ENCODE results near the gene PAQR6.

The PAQR6 gene

GRCh38 chr1:156246781-156247459 is 936 bp downstream of the PAQR6 start:
- Mint-ChIP-seq H3K27ac (no peak overlapping the region), H3K9me3 (no peaks in the 10 kb centered on the region), H3K4me1 (peaks cover 55% of the 10 kb centered on the region), H3K4me3 (no peak overlapping the region), H3K27me3 (no peaks in the 10 kb centered on the region)
- DNase-seq (no peak), ATAC-seq (no peak)

GRCh38 chr1:156246241-156246780 is 1.5 kb downstream of the PAQR6 start:
- Mint-ChIP-seq H3K4me3 (peak overlapping the region; percentile 42 to 80), H3K27ac (peak overlapping the region; percentile 52 to 76), H3K27me3 (no peaks in the 10 kb centered on the region), H3K4me1 (peaks cover 55% of the 10 kb centered on the region), H3K9me3 (no peaks in the 10 kb centered on the region)
- ATAC-seq (no peak), DNase-seq (no peak)

- peak overlapping the region; percentile 77 to 91 for H3K27ac Mint-ChIP-seq
- no peaks in the 10 kb centered on the region for H3K27me3 Mint-ChIP-seq
- peak overlapping the region; percentile 80 to 91 for H3K4me3 Mint-ChIP-seq
- H3K9me3 Mint-ChIP-seq = no peaks in the 10 kb centered on the region
- peaks cover 49% of the 10 kb centered on the region for H3K4me1 Mint-ChIP-seq
- ATAC-seq = peak; percentile 66
- peak; percentile 38 to 47 for DNase-seq
Observed at GRCh38 chr1:156245451-156246232, 2.2 kb downstream of the PAQR6 start.

GRCh38 chr1:156244712-156245111 is 3.1 kb downstream of the PAQR6 start:
- ATAC-seq = no peak
- Mint-ChIP-seq H3K9me3 (no peaks in the 10 kb centered on the region), H3K4me1 (peaks cover 45% of the 10 kb centered on the region), H3K27ac (peak overlapping the region in 1 of 2 donors; percentile 87), H3K27me3 (no peaks in the 10 kb centered on the region), H3K4me3 (peak overlapping the region; percentile 80 to 91)
- no peak for DNase-seq

GRCh38 chr1:156244126-156244525 is 3.7 kb downstream of the PAQR6 start:
- ATAC-seq (no peak), DNase-seq (no peak)
- Mint-ChIP-seq H3K4me3 (peak overlapping the region; percentile 80 to 91), H3K27ac (peak overlapping the region in 1 of 2 donors; percentile 69), H3K9me3 (no peaks in the 10 kb centered on the region), H3K27me3 (no peaks in the 10 kb centered on the region), H3K4me1 (peaks cover 45% of the 10 kb centered on the region)

GRCh38 chr1:156242738-156243137 is 5.1 kb downstream of the PAQR6 start:
- no peaks in the 10 kb centered on the region for H3K27me3 Mint-ChIP-seq
- no peak overlapping the region for H3K4me3 Mint-ChIP-seq

GRCh38 chr1:156241926-156242325 is 5.9 kb downstream of the PAQR6 start, which contains the start of gene BGLAP:
Gene BGLAP, plus strand, starts transcription at chr1:156242184. Its CDS starts 48 bp downstream, at chr1:156242232.
- Mint-ChIP-seq H3K27ac (peak within 1 kb of the TSS; percentile 66 to 90), H3K9me3 (no peaks in the 10 kb centered on the region), H3K4me3 (no peak within 1 kb of the TSS), H3K4me1 (peaks cover 41% of the 10 kb centered on the region), H3K27me3 (no peaks in the 10 kb centered on the region)
- ATAC-seq (no peak), DNase-seq (no peak)

More at GRCh38 chr1:156242738-156243137, 5.1 kb downstream of the PAQR6 start:
- Mint-ChIP-seq H3K4me1 (peaks cover 45% of the 10 kb centered on the region), H3K9me3 (no peaks in the 10 kb centered on the region), H3K27ac (peak overlapping the region in 1 of 2 donors; percentile 90)
- DNase-seq (no peak), ATAC-seq (no peak)

- ATAC-seq (no peak), DNase-seq (no peak)
- Mint-ChIP-seq H3K4me3 (no peak overlapping the region), H3K27me3 (no peaks in the 10 kb centered on the region), H3K4me1 (peaks cover 39% of the 10 kb centered on the region), H3K9me3 (no peaks in the 10 kb centered on the region), H3K27ac (peak overlapping the region in 1 of 2 donors; percentile 19)
Observed at GRCh38 chr1:156241311-156241811, 6.5 kb downstream of the PAQR6 start.

- Mint-ChIP-seq H3K27me3 (no peaks in the 10 kb centered on the region), H3K4me3 (no peak overlapping the region), H3K9me3 (no peaks in the 10 kb centered on the region), H3K4me1 (peaks cover 9% of the 10 kb centered on the region), H3K27ac (peak overlapping the region in 1 of 2 donors; percentile 86)
- DNase-seq (no peak), ATAC-seq (no peak)
Observed at GRCh38 chr1:156238248-156238647, 9.6 kb downstream of the PAQR6 start.

GRCh38 chr1:156236164-156236563 is 11.7 kb downstream of the PAQR6 start:
- Mint-ChIP-seq H3K27me3 (no peaks in the 10 kb centered on the region), H3K9me3 (no peaks in the 10 kb centered on the region), H3K4me1 (peaks cover 7% of the 10 kb centered on the region), H3K4me3 (no peak overlapping the region), H3K27ac (peak overlapping the region in 1 of 2 donors; percentile 3)
- DNase-seq = no peak
- ATAC-seq = no peak

GRCh38 chr1:156233426-156234127 is 14.3 kb downstream of the PAQR6 start:
- H3K27ac Mint-ChIP-seq = no peak overlapping the region
- H3K4me1 Mint-ChIP-seq = peaks cover 23% of the 10 kb centered on the region
- no peak for ATAC-seq
- DNase-seq = no peak
- H3K27me3 Mint-ChIP-seq = no peaks in the 10 kb centered on the region
- H3K9me3 Mint-ChIP-seq = no peaks in the 10 kb centered on the region
- H3K4me3 Mint-ChIP-seq = no peak overlapping the region

GRCh38 chr1:156232201-156232894 is 15.5 kb downstream of the PAQR6 start:
- Mint-ChIP-seq H3K4me1 (peaks cover 25% of the 10 kb centered on the region), H3K27me3 (no peaks in the 10 kb centered on the region), H3K27ac (no peak overlapping the region), H3K4me3 (no peak overlapping the region), H3K9me3 (no peaks in the 10 kb centered on the region)
- ATAC-seq (no peak), DNase-seq (no peak)

- Mint-ChIP-seq H3K27ac (no peak overlapping the region), H3K27me3 (no peaks in the 10 kb centered on the region), H3K9me3 (no peaks in the 10 kb centered on the region), H3K4me3 (no peak overlapping the region), H3K4me1 (peaks cover 37% of the 10 kb centered on the region)
- DNase-seq = no peak
- no peak for ATAC-seq
Observed at GRCh38 chr1:156230473-156230837, 17.4 kb downstream of the PAQR6 start.

GRCh38 chr1:156229809-156230472 is 17.9 kb downstream of the PAQR6 start:
- DNase-seq (no peak), ATAC-seq (no peak)
- Mint-ChIP-seq H3K4me1 (peaks cover 42% of the 10 kb centered on the region), H3K9me3 (no peaks in the 10 kb centered on the region), H3K4me3 (no peak overlapping the region), H3K27ac (peak overlapping the region in 1 of 2 donors; percentile 59), H3K27me3 (no peaks in the 10 kb centered on the region)
